MV-4-11 (cell line): ENCODE measurements around the gene MZT1.

Source experiments
- DNase-seq: peaks from one replicate; lab custom pipeline; 2025; lab: John Stamatoyannopoulos, UW

Gene MZT1

GRCh38 chr13:72680353-72680752 lies 47.1 kb downstream of the MZT1 start:
- DNase-seq = no peak

DNA sequence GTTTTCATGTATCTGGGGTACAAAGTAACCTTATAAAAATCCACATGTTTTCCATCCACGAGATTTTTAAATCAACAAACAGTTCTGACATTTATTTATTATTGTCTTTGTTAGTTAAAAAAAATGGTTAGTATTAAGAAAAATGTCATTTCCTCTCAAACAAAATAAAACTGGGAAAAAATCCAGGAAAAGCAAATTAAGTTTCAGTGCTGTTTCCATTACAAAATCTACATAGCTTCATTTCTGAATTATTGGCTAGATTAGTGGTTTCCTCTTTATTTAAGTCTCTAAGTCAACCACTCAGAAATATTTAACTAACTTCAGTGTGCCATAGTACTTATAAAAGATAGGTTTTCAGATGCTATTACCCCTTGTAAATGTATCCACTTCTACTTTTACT lies 49.1 kb downstream of the MZT1 start:
- no peak for DNase-seq

GRCh38 chr13:72677431-72677830 lies 50.0 kb downstream of the MZT1 start:
- no peak for DNase-seq

- DNase-seq = no peak
Measured at GRCh38 chr13:72666391-72666790, 61.0 kb downstream of the MZT1 start.

DNA sequence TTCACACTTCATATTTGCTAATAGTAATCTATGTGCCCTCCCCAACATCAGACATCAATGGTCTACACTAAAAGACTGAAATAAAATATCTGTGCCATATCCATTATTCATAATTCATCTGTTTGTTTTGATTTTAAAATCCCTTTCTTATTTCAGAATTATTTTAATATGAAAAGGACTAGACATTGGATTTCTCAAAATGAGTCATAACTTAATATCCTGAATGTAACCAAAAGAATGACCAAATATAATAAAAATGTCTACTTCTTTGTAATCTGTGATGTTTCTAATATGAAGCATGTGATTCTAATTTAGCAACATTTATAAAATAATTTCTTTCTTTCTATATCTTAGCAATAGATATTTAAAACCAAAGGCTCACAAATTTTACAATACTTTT lies 64.9 kb downstream of the MZT1 start:
- no peak for DNase-seq
